ENCODE data around the gene MIDN.

The MIDN gene

DNA sequence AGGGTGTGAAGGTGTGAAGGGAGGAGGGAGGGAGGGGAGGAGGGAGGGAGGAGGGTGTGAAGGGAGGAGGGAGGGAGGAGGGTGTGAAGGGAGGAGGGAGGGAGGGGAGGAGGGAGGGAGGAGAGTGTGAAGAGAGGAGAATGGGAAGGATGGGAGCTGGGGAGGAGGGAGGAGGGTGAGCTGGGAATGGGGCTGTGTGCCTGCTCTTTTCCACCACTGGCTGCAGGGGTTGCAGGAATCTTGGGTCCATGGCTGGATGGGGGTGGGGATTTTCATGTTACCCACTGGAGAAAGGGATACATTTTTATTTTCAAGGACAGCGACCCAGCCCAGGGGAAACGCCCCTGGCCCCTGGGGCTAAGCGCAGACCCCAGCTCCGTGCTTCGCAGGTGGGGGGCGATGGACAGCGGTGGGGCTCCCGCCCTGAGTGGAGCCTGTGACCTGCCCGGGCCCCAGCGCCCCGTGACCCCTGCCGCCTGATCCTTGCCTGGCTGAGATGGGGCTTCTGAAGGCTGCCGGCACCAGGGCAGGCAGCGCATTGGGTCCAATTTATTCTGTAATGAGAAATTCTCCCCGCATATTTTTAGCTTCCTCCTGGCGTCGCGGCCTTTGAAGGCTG, 34.3 kb downstream of the MIDN start:
- no peak for DNase-seq (ENCODE audit: low spot score)

DNA sequence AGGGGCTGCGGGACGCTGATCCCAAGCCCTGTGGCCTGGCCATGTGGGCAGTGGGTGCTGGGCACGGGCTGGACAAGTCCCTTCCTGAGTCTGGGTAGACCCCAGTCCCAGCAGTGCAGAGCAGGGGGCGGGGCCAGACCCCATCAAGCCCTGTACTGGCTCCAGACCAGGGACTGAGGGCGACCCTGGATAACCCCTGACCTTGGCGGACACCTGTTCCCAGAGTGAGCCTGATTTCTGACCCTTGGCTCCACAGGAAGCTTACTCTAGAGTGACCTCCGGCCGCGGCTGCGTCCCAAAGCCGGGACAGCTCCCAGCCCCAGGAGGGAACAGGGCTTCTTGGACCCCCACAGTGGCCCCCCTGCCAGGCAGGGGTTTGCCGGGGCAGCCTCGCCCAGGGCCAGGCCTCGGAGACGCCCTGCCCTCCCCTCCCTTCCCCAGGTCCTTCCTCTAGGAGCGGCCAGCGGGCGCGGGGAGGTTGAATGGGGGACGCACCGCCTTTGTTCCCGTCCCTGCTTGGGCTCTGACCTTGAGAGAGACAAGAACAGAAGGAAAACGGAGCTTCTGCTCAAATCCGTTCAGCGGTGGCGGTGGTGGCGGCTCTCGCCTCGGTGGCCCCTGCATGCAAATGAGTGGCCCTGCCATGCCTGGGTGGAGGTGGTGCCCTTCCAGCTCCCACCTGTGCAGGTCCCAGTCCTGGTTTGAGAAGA, 35.0 kb downstream of the MIDN start:
- DNase-seq (ENCODE audit: low spot score), result no peak

DNA sequence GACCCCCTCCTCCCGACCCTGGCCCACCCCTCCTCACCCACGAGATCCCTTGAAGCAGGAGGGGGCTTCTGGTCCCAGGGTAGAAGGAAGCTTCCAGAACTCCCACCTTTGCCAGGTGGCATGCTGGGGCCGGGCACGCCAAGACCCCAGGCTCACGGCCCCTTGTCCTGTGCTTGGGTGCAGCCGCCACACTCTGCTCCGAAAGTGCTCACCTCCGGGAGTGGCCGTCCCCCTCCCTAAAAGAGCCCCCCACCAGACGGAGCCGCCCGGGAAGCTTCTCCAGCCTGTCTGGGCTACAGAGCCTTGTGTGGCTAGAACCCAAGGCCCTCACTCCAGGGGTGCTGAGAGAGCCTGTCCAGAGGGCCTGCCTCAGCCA, 35.5 kb downstream of the MIDN start:
- DNase-seq (ENCODE audit: low spot score), result no peak

DNA sequence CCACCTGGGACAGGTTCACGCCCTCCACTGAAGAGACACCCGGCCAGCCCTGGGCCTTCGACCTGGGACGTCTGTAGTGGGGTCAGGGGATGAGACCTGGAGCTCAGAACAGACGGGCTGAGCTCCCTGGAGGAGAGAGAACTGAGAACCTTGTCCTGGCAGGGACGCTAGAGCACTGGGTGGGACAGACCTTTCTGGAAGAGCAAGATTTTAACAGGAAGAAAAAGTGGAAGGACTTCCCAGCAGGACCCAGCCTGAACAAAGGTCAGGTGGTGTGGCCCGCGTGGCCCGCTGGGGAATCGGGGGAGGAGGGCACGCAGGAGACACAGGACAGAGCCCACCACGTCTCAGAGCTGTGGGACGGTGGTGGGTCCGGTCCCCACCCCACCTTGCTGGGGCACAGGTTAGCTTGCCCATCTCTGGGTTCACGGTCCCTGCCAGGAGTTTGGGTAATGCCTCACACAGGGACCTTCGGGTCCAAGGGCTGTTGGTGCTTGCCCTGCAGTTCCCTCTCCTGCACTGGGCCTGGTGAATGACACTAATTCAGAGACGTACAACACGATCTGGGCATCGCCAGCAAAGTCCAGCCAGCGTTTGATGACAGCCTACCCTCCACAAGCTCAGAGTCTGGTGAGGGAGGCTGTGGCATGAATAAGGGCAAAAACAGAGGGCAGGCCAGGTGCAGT, 36.1 kb downstream of the MIDN start:
- DNase-seq (ENCODE audit: low spot score), result no peak

GRCh38 chr19:1284979-1285736, 36.8 kb downstream of the MIDN start:
- DNase-seq (ENCODE audit: low spot score), result no peak

DNA sequence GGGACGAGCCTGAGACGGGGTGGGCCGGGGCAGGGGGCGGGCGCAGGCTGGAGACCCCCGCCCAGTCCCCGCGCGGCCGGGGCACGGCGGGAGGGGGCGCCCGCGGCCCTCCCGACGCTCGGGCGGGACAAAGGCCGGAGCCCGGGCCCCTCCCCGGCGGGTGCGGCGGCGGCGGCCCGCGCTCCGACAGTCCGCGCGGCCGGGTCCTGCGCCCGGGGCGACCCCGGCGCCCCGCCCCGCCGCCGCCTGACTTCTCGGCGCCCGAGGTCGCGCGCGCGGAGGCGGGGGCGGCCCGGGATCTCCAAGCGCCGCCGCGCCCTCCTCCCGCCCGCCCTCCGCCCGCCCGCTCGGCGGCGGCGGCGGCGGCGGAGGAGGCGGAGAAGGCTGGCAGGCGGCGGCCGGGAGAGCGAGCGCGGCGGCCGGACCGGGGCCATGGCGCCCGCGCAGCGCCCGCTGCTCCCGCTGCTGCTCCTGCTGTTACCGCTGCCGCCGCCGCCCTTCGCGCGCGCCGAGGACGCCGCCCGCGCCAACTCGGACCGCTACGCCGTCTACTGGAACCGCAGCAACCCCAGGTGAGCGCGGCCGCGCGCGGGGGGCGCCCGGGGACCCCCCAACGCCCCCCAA, 37.5 kb downstream of the MIDN start, which contains the start of gene EFNA2:
EFNA2 (plus strand) TSS at position 137 of the 624 bp plus-strand sequence; CDS start at position 433, 296 bp downstream.
- DNase-seq (ENCODE audit: low spot score), result no peak

DNA sequence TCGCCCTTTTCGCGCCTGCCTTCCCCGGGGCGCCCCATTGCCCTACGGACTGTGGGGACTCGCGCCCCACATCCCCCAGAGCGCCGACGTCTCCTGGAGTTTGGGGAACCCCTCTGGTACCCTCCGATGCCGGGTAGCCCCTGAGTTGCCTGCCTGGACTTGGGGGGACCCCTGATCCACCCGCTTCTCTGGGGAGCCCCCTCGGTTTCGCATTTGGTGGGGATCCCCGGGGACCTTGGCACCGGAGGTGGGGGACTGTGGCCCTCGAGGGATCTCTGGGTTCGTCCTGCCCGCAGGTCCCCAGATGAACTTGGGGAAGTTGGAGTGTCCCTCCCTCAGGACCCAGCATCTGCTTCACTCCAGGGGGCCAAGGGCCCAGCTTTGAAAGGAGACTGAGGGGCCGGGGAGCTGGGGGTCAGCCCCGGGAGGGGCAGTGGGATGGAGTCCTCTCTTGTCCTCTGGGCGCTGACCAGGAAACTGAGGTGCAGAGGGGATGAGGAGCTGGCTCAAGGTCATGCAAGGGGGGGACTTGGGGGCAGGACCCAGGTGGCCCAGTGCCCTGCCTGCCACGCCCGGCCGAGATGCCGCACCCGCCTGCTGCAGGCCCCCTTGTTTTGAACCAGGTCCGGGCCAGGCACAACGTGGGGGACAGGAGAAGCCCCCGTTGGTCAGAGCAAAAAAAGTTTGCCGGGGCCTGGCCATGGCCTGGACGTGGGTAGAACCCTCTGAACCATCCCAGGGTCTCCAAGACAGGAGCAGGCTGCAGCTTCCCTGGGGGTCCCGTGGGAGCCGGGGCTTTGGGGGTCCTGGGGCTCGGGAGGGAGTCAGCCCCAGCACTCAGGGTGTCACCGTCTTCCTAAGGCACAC, 38.3 kb downstream of the MIDN start:
- DNase-seq (ENCODE audit: low spot score), result no peak

- no peak for DNase-seq (ENCODE audit: low spot score)
Observed at GRCh38 chr19:1287354-1288225, 39.2 kb downstream of the MIDN start.

DNA sequence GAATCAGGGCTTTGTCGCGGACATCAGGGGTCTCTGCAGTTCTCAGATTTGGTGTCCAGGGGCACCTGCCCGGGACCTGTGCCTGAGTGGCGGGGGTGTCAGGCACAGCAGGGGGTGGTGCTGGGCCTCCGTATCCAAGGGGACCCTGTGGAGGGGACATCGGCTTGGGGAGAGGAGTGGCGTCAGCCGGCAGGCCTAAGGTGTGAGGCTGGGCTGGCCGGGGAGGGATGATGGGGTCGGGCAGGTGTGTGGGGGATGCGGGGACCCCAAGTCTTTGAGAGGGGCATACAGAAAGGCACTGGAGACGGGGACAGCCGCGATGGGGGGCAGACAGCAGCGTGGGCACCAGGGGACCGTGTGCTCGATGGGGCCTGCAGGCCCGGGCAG, 39.8 kb downstream of the MIDN start:
- no peak for DNase-seq (ENCODE audit: low spot score)

DNA sequence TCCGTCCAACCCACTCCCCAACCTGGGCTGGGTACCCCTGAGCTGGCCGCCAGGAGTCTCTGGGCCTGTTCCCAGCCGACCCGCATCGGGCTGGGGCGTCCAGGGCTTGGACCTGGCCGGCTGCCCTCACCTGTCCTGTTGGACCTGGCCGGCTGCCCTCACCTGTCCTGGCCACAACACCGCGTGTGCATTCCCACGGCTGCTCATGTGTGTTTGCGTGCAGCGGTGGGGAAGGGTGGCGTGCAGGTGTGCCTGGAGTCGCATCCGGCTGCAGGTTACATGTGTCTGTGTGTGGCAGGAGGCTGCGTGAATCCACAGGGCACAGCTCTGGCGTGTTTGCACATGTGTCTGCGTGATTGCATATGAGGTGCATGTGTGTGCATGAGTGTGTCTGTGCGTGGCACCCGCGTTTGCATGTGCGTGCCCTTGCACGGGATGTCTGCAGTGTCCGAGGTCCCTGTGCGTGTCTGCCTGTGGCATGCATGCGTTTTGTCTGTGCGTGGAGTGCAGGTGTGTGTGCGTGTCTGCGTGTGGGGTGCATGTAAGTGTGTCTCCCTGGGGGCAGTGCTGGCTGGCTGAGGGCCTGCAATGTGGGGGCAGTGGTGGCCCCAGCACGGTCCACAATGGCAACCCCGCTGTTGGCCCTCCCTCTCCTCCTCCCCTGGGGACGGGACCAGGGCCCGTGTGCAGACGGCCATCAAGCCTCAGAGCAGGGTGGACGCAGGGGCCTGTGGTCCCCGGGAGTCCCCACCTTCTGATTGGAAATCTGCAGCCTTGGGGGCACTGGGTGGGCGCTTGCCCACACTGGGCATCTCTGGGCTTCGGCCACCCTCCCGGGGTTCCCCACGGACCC, 40.7 kb downstream of the MIDN start:
- DNase-seq (ENCODE audit: low spot score), result no peak

- no peak for DNase-seq (ENCODE audit: low spot score)
Observed at GRCh38 chr19:1289686-1290025, 41.3 kb downstream of the MIDN start.

DNA sequence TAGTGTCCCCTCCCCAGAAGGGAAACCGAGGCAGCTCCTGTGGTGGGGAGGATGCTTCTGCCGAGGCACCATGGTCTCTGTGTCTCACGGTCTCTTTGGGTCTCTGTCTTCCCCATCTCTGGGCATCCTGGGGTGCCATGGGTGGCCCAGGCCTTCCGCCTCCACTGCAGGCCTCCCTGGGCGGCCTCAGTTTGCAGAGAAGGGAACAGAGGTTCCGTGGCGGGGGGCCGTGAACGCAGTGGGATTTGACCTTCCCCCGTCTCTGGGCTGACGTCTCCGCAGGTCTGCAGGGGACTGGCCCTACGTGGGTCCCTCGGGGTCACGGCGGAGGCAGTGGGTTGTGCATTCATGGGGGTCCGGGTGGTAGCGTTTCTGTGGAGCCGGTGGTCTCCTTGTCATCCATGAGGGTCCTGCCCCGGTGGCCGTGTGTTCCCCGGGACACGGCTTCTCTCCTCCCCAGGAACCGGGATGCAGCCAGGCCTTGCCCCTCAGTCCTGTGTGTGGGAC, 41.9 kb downstream of the MIDN start:
- no peak for DNase-seq (ENCODE audit: low spot score)

GRCh38 chr19:1290703-1291651, 42.6 kb downstream of the MIDN start:
- DNase-seq (ENCODE audit: low spot score), result no peak

- no peak for DNase-seq (ENCODE audit: low spot score)
Observed at GRCh38 chr19:1291761-1292418, 43.5 kb downstream of the MIDN start.

DNA sequence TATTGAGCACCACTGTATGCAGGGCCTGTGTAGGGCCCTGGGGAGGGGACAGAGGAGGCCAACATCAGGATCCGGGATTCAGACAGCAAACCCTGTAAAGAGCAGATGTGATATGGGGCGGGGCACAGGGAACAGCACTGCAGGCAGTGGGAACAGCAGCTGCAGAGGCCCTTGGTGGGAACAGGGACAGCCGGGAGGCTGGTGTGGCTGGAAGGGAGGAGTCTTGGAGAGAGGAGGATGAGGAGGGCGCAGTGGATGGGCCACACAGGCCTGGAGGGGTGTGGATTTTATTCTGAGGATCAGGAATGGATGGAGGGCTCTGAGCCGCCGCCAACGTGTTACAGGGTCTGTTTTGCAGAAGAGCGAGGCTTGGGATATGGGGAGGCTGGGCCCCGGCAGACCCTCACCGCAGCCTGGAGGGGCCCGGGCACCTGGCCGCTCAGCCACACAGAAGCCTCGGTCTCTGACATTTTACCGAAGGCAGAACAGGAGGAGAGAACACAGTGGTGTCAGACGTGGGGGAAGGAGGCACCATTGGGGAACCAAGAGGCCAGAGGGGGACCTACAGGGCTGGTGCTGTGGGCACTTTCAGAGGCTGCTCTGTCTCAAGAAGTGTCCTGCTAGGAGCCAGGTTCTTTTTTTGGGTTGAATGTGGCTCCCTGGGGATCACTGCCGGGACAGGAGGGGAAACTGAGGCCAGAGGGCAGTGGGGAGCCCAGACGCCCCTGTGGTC, 44.2 kb downstream of the MIDN start:
- no peak for DNase-seq (ENCODE audit: low spot score)

- no peak for DNase-seq (ENCODE audit: low spot score)
Observed at GRCh38 chr19:1293782-1294604, 45.6 kb downstream of the MIDN start.

Data from globus pallidus (tissue), 1 donor.